Panc1 (cell line): ENCODE data around the gene BBX.
A peak's percentile ranks its signal among the peaks of the same experiment; 100 is the strongest.

Experiments used
- POLR2AphosphoS5 ChIP-seq: IDR thresholded peaks from 2 replicates; pipeline ENCODE4 v1.6.1; 2012; ENCODE audit warnings: mild to moderate bottlenecking, low read depth, low read length, moderate library complexity
- TF ChIP-seq, protein P1 (sequence below): fragments of 450-650 bp; IDR thresholded peaks from 2 replicates; pipeline ENCODE4 v1.5.1; 2017; ENCODE audit warnings: mild to moderate bottlenecking

GRCh38 chr3:107752202-107752990 is 229.6 kb downstream of the BBX start:
- TF ChIP-seq, protein P1, sequence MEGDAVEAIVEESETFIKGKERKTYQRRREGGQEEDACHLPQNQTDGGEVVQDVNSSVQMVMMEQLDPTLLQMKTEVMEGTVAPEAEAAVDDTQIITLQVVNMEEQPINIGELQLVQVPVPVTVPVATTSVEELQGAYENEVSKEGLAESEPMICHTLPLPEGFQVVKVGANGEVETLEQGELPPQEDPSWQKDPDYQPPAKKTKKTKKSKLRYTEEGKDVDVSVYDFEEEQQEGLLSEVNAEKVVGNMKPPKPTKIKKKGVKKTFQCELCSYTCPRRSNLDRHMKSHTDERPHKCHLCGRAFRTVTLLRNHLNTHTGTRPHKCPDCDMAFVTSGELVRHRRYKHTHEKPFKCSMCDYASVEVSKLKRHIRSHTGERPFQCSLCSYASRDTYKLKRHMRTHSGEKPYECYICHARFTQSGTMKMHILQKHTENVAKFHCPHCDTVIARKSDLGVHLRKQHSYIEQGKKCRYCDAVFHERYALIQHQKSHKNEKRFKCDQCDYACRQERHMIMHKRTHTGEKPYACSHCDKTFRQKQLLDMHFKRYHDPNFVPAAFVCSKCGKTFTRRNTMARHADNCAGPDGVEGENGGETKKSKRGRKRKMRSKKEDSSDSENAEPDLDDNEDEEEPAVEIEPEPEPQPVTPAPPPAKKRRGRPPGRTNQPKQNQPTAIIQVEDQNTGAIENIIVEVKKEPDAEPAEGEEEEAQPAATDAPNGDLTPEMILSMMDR = peak; percentile 62; the same call in 1 of the 2 replicates
- no peak for TF ChIP-seq POLR2AphosphoS5
